ENCODE results near the gene DOK5. TPM values are rescaled to one million over a fixed set of nuclear protein-coding genes. Genes with fewer than 3 reads are reported as not detected.
A peak's percentile ranks its signal among the peaks of the same experiment; 100 is the strongest.
"Not testable (repeated sequence)": the region's sequence is repeated elsewhere in the genome, so short reads cannot be mapped to it uniquely, and the experiment has no call there.

Gene DOK5
- total and polyA plus RNA-seq, 2 donors = 4.2 to 20.4 TPM

- WGBS = 4% methylated on average over 32 of the region's 32 CpGs
- no peak for DNase-seq (ENCODE audit: extremely low spot score)
- Histone ChIP-seq H3K36me3 (ENCODE audit: insufficient read depth) (no peaks in the 10 kb centered on the region), H3K4me3 (ENCODE audit: low read depth, low read length) (peak overlapping the region; percentile 39), H3K4me1 (ENCODE audit: insufficient read depth) (no peaks in the 10 kb centered on the region), H3K27ac (ENCODE audit: low read depth) (no peak overlapping the region)
Measured at GRCh38 chr20:54476169-54477009, 996 bp downstream of the DOK5 start.

- no peak for DNase-seq (ENCODE audit: extremely low spot score)
- no peak overlapping the region for H3K4me3 ChIP-seq (ENCODE audit: low read depth, low read length)
- H3K27ac ChIP-seq (ENCODE audit: low read depth) = no peak overlapping the region
- no peaks in the 10 kb centered on the region for H3K4me1 ChIP-seq (ENCODE audit: insufficient read depth)
- no peaks in the 10 kb centered on the region for H3K36me3 ChIP-seq (ENCODE audit: insufficient read depth)
- 27% methylated on average over 3 of the region's 3 CpGs for WGBS
Measured at GRCh38 chr20:54477191-54477955, 2.0 kb downstream of the DOK5 start.

GRCh38 chr20:54479138-54479906, 3.9 kb downstream of the DOK5 start:
- no peaks in the 10 kb centered on the region for H3K4me1 ChIP-seq (ENCODE audit: insufficient read depth)
- H3K4me3 ChIP-seq (ENCODE audit: low read depth, low read length) = no peak overlapping the region
- WGBS = 70% methylated on average over 9 of the region's 9 CpGs
- no peaks in the 10 kb centered on the region for H3K36me3 ChIP-seq (ENCODE audit: insufficient read depth)
- no peak for DNase-seq (ENCODE audit: extremely low spot score)
- H3K27ac ChIP-seq (ENCODE audit: low read depth) = no peak overlapping the region

GRCh38 chr20:54479937-54480336, 4.5 kb downstream of the DOK5 start:
- not testable (repeated sequence) for H3K36me3 ChIP-seq (ENCODE audit: insufficient read depth); DNase-seq (ENCODE audit: extremely low spot score); H3K4me1 ChIP-seq (ENCODE audit: insufficient read depth); H3K27ac ChIP-seq (ENCODE audit: low read depth); H3K4me3 ChIP-seq (ENCODE audit: low read depth, low read length)
- WGBS = 78% methylated on average over 7 of the region's 7 CpGs

GRCh38 chr20:54481442-54481841, 6.0 kb downstream of the DOK5 start:
- WGBS = 96% methylated on average over 4 of the region's 4 CpGs
- H3K4me3 ChIP-seq (ENCODE audit: low read depth, low read length) = no peak overlapping the region
- no peak for DNase-seq (ENCODE audit: extremely low spot score)
- H3K4me1 ChIP-seq (ENCODE audit: insufficient read depth) = no peaks in the 10 kb centered on the region
- no peaks in the 10 kb centered on the region for H3K36me3 ChIP-seq (ENCODE audit: insufficient read depth)
- H3K27ac ChIP-seq (ENCODE audit: low read depth) = no peak overlapping the region

GRCh38 chr20:54485631-54486030, 10.2 kb downstream of the DOK5 start:
- Histone ChIP-seq H3K36me3 (ENCODE audit: insufficient read depth) (no peaks in the 10 kb centered on the region), H3K4me3 (ENCODE audit: low read depth, low read length) (no peak overlapping the region), H3K27ac (ENCODE audit: low read depth) (no peak overlapping the region), H3K4me1 (ENCODE audit: insufficient read depth) (no peaks in the 10 kb centered on the region)
- DNase-seq (ENCODE audit: extremely low spot score) = no peak
- WGBS = 87% methylated on average over 8 of the region's 8 CpGs

GRCh38 chr20:54486585-54486984, 11.2 kb downstream of the DOK5 start:
- H3K36me3 ChIP-seq (ENCODE audit: insufficient read depth) = no peaks in the 10 kb centered on the region
- 89% methylated on average over 4 of the region's 4 CpGs for WGBS
- H3K4me3 ChIP-seq (ENCODE audit: low read depth, low read length) = no peak overlapping the region
- no peak for DNase-seq (ENCODE audit: extremely low spot score)
- no peaks in the 10 kb centered on the region for H3K4me1 ChIP-seq (ENCODE audit: insufficient read depth)
- no peak overlapping the region for H3K27ac ChIP-seq (ENCODE audit: low read depth)

- no peak for DNase-seq (ENCODE audit: extremely low spot score)
- Histone ChIP-seq H3K27ac (ENCODE audit: low read depth) (no peak overlapping the region), H3K4me3 (ENCODE audit: low read depth, low read length) (no peak overlapping the region), H3K36me3 (ENCODE audit: insufficient read depth) (no peaks in the 10 kb centered on the region), H3K4me1 (ENCODE audit: insufficient read depth) (no peaks in the 10 kb centered on the region)
- 83% methylated on average over 2 of the region's 2 CpGs for WGBS
Measured at GRCh38 chr20:54488442-54488841, 13.0 kb downstream of the DOK5 start.

GRCh38 chr20:54491506-54491905, 16.1 kb downstream of the DOK5 start:
- Histone ChIP-seq H3K36me3 (ENCODE audit: insufficient read depth) (no peaks in the 10 kb centered on the region), H3K27ac (ENCODE audit: low read depth) (no peak overlapping the region), H3K4me1 (ENCODE audit: insufficient read depth) (no peaks in the 10 kb centered on the region), H3K4me3 (ENCODE audit: low read depth, low read length) (no peak overlapping the region)
- 86% methylated on average over 7 of the region's 7 CpGs for WGBS
- DNase-seq (ENCODE audit: extremely low spot score) = no peak

- no peak for DNase-seq (ENCODE audit: extremely low spot score)
- no peaks in the 10 kb centered on the region for H3K4me1 ChIP-seq (ENCODE audit: insufficient read depth)
- no peak overlapping the region for H3K27ac ChIP-seq (ENCODE audit: low read depth)
- WGBS = 84% methylated on average over 3 of the region's 3 CpGs
- H3K36me3 ChIP-seq (ENCODE audit: insufficient read depth) = no peaks in the 10 kb centered on the region
- H3K4me3 ChIP-seq (ENCODE audit: low read depth, low read length) = no peak overlapping the region
Measured at GRCh38 chr20:54494303-54495006, 19.1 kb downstream of the DOK5 start.

- WGBS = 90% methylated on average over 4 of the region's 4 CpGs
- no peak overlapping the region for H3K4me3 ChIP-seq (ENCODE audit: low read depth, low read length)
- H3K27ac ChIP-seq (ENCODE audit: low read depth) = no peak overlapping the region
Measured at GRCh38 chr20:54497931-54498718, 22.7 kb downstream of the DOK5 start.

GRCh38 chr20:54499111-54499510, 23.7 kb downstream of the DOK5 start:
- no peak for DNase-seq (ENCODE audit: extremely low spot score)
- no peak overlapping the region for H3K4me3 ChIP-seq (ENCODE audit: low read depth, low read length)
- WGBS = 95% methylated on average over 1 of the region's 1 CpG

More at GRCh38 chr20:54497931-54498718, 22.7 kb downstream of the DOK5 start:
- DNase-seq (ENCODE audit: extremely low spot score) = no peak
- no peaks in the 10 kb centered on the region for H3K36me3 ChIP-seq (ENCODE audit: insufficient read depth)
- no peaks in the 10 kb centered on the region for H3K4me1 ChIP-seq (ENCODE audit: insufficient read depth)

More at GRCh38 chr20:54499111-54499510, 23.7 kb downstream of the DOK5 start:
- Histone ChIP-seq H3K4me1 (ENCODE audit: insufficient read depth) (no peaks in the 10 kb centered on the region), H3K36me3 (ENCODE audit: insufficient read depth) (no peaks in the 10 kb centered on the region), H3K27ac (ENCODE audit: low read depth) (no peak overlapping the region)
